GM21423 (cell line): ENCODE measurements around the gene AGBL1.

ENCODE experiments used
- ATAC-seq: cut with Tn5 transposase; IDR thresholded peaks from one replicate; pipeline ENCODE4 v1.9.1; 2021; ENCODE audit warnings: mild to moderate bottlenecking, moderate library complexity; ENCODE audit not compliant: unreplicated experiment

AGBL1 gene

DNA sequence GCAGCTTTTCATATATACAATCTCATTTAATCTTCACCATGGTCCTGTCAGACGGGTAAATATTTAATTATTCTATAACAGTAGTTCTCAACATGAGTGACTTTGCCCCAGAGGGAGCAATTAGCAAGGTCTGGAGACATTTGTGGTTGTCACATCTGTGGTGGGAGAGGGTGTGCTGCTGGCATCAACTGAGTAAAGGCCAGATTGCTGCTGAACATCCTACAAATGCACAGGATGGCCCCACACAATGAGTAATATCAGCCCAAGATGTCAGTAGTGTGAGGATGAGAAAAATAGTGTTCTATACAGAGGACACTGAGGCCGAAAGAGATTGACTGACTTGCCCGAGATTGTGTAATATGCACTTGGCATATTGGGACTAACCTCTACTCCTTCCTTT is 156.0 kb downstream of the AGBL1 start:
- ATAC-seq, result no peak

DNA sequence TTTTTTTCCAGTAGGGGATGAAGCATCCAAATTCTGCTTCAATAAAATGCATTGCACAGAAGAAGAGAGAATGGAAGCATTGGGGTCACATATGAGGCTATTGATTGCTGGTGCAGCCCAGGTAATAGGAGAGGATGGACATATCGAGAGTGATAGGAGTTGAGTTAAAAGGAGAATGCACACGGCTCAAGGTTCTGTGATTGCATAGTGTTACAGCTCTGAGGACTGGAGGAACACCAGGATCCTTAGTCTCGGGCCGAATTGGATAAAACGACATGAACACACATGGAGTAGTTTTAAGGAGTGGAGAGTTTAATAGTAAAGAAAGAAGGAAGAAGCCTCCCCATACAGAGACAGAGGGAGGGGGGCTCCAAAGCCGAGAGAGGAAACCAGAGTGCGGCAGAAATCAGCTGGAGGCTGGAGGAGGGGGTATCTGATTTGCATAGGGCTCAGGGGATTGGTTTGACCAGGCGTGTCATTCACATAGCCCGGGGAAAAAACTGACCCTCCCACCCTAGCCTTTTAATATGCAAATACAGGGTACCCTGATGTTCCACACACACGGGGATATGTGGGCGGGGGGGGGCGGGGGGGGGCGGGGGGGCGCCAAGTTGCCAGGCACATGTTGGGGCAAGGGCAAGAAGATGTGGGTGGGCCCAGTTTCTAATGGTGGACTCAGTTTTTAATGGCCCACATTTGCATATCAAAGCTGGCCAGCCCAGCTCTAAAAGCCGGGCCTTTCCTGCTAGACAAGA is 156.9 kb downstream of the AGBL1 start:
- ATAC-seq, result no peak

DNA sequence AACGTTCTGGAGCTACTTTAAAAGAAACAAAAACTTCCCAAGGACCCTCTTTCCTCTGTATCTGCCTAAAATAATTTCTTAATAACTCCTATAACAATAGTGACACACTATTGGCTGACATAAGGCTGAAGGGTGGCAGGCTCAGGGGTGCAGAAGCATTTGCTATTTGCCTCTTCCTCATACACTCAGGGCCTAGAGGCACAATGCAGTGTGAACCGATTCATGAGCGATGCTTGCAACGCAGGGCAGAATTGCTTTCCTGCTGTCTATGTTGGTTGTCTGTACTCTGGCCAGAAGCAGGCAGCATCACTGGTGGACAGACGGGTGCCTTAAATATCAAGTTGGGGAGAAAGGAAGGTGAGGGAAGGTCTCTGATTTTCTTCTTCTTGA is 157.4 kb downstream of the AGBL1 start:
- ATAC-seq, result no peak

DNA sequence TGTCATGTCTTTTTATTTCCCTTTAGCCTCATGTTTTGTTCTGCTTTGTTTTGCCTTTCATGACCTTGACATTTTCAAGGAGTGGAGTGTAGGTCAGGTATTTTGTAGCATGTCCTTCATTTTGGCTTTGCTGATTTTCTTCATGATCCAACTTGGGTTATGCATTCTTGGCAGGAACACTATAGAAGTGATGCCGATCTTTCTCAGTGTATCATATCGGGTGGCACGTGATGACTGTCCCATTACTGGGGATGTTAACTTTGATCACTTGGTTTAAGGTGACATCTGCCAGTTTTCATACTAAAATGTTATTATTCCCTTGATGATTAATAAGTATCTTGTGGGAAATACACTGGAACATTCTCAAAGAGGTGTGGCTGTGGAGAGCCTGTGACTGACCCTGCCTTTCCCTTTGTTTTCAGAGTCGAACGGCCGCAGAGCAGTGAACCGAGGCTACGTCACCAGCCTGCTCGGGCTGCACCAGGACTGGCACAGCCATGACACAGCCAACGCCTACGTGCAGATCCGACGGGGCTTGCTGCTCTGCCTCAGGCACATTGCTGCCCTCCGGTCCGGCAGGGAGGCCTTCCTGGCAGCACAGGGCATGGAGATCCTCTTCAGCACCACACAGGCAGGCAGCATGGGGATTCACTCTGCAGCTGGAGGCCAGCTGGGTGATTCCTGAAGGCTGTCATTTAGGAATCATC is 167.7 kb downstream of the AGBL1 start:
- ATAC-seq, result no peak

- no peak for ATAC-seq
These were observed 175.6 kb downstream of the AGBL1 start for GRCh38 chr15:86255247-86255646.

DNA sequence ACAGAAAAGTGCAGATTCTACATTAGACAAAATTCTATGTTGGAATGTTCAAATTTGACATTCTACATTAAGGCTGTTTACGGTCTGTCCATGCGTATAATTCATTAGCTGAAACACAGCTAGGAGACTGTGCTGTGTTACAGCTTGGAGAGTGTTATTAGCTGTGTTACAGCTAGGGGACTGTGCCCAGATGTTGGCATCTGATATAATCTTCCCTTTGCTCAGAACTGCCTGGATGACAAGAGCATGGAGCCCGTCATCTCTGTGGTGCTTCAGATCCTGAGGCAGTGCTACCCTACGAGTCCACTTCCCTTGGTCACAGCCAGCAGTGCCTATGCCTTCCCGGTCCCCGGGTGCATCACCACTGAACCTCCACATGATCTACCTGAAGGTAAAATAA is 177.0 kb downstream of the AGBL1 start:
- no peak for ATAC-seq

DNA sequence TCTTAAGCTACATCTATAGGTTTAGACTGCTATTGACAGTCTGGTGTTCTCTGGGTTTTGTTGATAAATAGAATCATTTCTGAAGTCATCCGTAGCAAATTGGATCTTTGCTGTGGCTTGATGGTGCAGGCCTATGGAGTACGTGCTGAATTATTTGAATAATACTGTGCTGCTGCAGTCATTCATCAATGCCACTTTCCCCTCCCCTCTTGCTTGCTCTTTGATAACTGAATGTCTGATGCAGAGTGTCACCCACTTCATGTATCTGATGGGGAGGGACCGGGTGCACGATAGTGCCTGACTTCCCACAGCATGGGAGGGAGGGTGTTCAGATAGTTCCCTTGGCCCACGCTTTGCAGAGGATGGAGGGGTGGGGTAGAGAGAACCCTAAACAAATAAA is 179.9 kb downstream of the AGBL1 start:
- no peak for ATAC-seq

- no peak for ATAC-seq
These were observed 183.6 kb downstream of the AGBL1 start for GRCh38 chr15:86263230-86263629.

DNA sequence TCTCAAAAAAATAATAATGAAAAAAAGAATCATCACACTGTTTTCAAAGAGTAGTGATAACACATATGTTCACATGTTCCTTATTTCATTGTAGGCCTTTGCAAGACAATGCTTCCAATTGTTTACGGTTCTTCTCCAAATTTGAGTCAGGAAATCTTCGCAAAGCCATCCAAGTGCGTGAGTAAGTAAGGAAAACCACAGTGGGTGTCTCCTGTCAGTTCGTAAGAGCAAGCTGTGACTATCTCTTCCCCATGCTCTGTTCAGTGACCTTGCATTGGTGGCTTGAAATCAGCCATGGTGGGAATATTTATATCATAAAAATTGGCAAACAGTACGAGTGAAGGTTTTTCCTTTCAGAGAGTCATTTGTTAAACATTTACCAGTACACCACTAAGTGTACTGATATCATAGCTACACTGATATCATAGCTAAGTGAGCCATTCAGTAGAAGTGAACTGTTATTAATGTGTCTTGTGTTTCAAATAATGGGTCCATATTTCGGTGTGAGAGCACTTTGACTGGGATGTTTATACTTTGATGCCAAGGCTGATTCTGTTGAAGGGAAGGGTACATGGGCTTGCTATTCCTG is 187.3 kb downstream of the AGBL1 start:
- ATAC-seq, result no peak

DNA sequence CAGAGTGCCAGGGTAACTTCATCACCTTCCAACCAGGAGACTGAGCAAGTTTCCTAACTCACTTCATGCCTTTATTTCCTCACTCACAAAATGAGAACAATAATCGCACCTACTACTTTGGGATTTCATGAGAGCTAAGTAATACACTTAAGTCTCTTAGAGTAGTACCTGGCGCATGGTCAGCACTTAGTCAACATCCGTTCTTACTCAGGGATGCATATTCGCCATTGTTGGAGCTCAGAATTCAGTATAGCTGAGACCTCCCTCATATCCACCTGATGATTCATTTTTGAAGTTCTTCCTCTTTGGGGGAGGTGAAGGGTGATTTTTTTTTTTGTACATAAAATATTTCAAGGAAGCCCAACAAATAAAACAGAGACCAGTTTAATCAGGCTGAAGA is 188.2 kb downstream of the AGBL1 start:
- no peak for ATAC-seq

DNA sequence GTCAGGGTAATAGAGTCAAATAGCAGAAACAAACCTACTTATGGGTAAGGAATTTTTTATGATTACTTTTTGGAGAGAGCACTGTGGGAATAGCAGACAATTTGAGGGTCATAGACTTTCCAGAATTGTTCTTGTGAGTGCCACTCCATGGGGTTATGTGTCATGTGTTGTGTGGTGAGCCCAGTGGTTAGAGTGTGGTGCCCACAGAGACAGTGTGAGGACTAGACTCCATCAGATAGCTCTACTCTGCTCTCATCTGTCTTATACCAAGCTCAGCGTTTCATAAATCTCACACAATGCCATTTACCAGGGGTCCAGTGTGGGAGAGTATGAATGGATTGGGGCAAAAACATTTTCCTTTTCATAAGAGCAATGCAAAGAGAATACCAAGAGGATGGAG is 188.9 kb downstream of the AGBL1 start:
- ATAC-seq, result no peak

DNA sequence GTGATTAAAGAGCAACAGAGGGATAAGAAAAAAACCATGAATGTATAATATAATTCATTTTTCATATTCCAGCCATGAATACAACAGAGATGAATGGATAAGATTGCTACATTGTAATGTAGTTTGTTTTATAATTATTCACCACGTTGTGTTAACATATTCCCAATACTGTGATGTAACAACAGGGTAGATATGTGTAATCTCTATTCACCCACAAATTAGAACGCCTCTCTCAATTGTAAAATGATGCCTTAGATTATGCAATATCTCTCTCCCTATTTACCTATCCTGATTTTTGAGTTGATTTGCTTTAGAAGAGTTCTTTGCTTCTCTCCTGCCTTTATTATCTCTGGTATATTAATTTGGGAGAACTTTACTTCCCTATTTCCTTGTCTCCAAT is 193.6 kb downstream of the AGBL1 start:
- ATAC-seq, result no peak

DNA sequence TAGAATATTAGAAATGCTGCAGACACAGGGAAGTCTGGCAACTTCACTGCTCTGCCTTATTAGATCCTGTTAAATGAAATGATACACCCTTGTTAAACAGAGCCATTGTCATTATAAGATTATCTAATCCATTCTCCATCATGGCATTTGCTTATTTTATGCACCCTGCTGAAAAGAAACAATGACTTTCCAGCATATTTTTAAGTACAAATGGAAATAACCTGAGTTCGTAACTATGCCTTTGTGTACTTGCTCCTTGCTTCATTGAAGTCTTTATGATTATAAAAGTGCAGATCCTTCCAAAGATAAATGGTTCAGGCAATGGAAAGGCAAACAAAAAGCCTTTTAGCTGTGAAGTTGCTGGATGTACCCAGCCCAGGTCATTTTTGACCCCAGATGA is 195.7 kb downstream of the AGBL1 start:
- no peak for ATAC-seq

DNA sequence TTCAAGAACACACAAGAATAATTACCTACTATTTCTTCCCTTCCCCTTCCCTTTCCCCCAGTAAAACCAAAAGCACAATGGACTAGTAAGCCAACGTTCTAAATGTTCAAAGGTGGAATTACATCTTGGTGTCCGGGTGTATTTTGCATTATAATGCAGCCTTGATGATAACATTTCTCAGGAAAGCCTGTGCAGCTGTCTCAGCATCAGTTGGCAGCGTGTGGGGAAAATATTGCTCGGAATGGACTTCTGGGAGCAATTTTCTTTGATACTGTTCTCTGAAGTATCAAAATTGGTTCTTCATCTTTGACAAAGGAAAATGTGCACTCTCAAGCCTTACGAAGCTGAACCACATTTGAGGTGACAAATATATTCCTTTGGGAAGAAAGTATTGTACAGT is 198.9 kb downstream of the AGBL1 start:
- no peak for ATAC-seq

GRCh38 chr15:86284635-86285034 is 205.0 kb downstream of the AGBL1 start:
- no peak for ATAC-seq

GRCh38 chr15:86295511-86295910 is 215.8 kb downstream of the AGBL1 start:
- ATAC-seq, result no peak

- ATAC-seq, result no peak
These were observed 217.1 kb downstream of the AGBL1 start for GRCh38 chr15:86296769-86297168.

DNA sequence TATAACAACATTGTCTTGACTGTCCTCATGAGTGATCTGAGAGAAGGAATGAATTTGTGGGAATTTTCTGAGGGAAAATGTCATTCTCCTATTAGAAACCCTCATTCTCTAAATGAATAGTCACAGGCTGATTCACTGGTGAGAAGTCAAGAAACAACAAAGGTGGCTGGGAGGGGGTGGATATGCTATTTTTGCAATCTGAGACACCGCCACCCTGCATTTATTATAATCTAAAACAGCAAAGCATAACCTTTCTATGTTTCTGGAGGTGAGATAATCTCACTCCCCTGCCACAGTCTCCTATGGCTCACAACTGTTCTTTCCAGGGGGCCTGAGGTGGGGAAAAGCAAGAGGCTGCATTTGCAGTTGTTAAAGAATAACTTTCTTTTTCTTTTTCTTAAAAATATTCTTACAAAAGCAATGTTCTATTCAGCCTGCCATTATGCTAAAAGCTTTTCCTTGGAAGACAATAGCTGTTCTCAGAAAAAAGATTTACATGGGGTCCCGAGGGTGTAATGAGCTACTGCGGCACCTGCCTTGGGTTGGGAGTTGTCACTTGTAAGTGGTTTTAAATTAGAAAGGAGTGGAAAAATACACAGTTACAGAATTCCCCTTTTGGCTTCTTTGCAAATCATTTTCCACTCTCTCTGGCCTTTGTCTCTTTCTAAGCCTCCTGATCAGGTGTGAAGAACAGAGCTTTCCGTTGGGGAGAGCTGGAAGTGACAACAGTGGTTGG is 220.9 kb downstream of the AGBL1 start:
- no peak for ATAC-seq

GRCh38 chr15:86311568-86312280 is 232.1 kb downstream of the AGBL1 start:
- ATAC-seq, result no peak

- no peak for ATAC-seq
These were observed 232.8 kb downstream of the AGBL1 start for GRCh38 chr15:86312486-86312885.

GRCh38 chr15:86316216-86316615 is 236.5 kb downstream of the AGBL1 start:
- no peak for ATAC-seq
